Left ventricle myocardium inferior (tissue), 1 donor: ENCODE measurements around the gene GNA15. TPM values are rescaled to one million over a fixed set of nuclear protein-coding genes. Genes with fewer than 3 reads are reported as not detected.
A peak's percentile ranks its signal among the peaks of the same experiment; 100 is the strongest.

Experiments
- DNase-seq: peaks from one replicate; pipeline ENCODE4 v3.0.0-alpha.2; 2020
- H3K27ac ChIP-seq: fragments of 200-600 bp; replicated peaks from 2 replicates; pipeline ENCODE4 v1.8.0; 2021
- H3K27me3 ChIP-seq: fragments of 200-600 bp; 2 replicates; pipeline ENCODE4 v1.8.0; 2021; ENCODE audit warnings: low read depth
- H3K36me3 ChIP-seq: fragments of 200-600 bp; 2 replicates; pipeline ENCODE4 v1.8.0; 2021
- H3K4me1 ChIP-seq: fragments of 200-600 bp; 2 replicates; pipeline ENCODE4 v1.8.0; 2021
- H3K4me3 ChIP-seq: fragments of 200-600 bp; 2 replicates; pipeline ENCODE4 v1.8.0; 2021; ENCODE audit warnings: mild to moderate bottlenecking, moderate library complexity
- H3K9me3 ChIP-seq: fragments of 200-600 bp; replicated peaks from 2 replicates; pipeline ENCODE4 v1.8.0; 2021
- CTCF ChIP-seq: fragments of 200-600 bp; IDR thresholded peaks from 2 replicates; pipeline ENCODE4 v1.8.0; 2021; ENCODE audit warnings: antibody characterized with exemption, mild to moderate bottlenecking, borderline replicate concordance
- intact Hi-C: fragments of 100-400 bp; cut with micrococcal nuclease; formaldehyde crosslinking; loops from one replicate; pipeline ENCODE4 v1.11.0; 2022
- total RNA-seq: library from RNA; stranded (reverse); fragmentation: NEBNext Ultra II Directional; extraction: Animal tissue kit (Norgen Biotek cat#: 25700); gene quantifications from one replicate; pipeline ENCODE4 v1.2.1, GENCODE V29; 2021
- donor health status: DM: no; HTN: yes; CAD: no; lungs with severe emphysema.

Gene GNA15
- total RNA-seq, 1 donor from 2014 or later: 1.2 TPM

- intact Hi-C loops: no loop called here
Observed at GRCh38 chr19:3176715-3177501, 41.1 kb downstream of the GNA15 start.

GRCh38 chr19:3178377-3178972 lies 42.6 kb downstream of the GNA15 start, which contains the start of gene S1PR4:
Gene S1PR4 (plus strand): TSS chr19:3178769. CDS start chr19:3178793, 24 bp downstream.
- Histone ChIP-seq H3K27ac (peak within 1 kb of the TSS; percentile 55), H3K4me1 (peaks cover 15% of the 10 kb centered on the region), H3K27me3 (no peaks in the 10 kb centered on the region), H3K36me3 (no peaks in the 10 kb centered on the region), H3K4me3 (peak within 1 kb of the TSS; percentile 33), H3K9me3 (no peaks in the 10 kb centered on the region)
- no peak for TF ChIP-seq CTCF
- no peak for DNase-seq
- intact Hi-C loops: no loop called here

More at GRCh38 chr19:3176715-3177501, 41.1 kb downstream of the GNA15 start:
- DNase-seq: no peak
- TF ChIP-seq CTCF: no peak
- H3K27ac ChIP-seq: no peak overlapping the region
- H3K36me3 ChIP-seq: no peaks in the 10 kb centered on the region
- H3K4me1 ChIP-seq: peaks cover 15% of the 10 kb centered on the region
- H3K4me3 ChIP-seq: no peak overlapping the region
- no peaks in the 10 kb centered on the region for H3K9me3 ChIP-seq
- H3K27me3 ChIP-seq: no peaks in the 10 kb centered on the region

GRCh38 chr19:3178973-3179738 lies 43.3 kb downstream of the GNA15 start:
- H3K4me3 ChIP-seq: peak overlapping the region; percentile 33
- no peak for DNase-seq
- peak overlapping the region; percentile 55 for H3K27ac ChIP-seq

GRCh38 chr19:3179739-3180293 lies 44.0 kb downstream of the GNA15 start:
- no peaks in the 10 kb centered on the region for H3K27me3 ChIP-seq
- TF ChIP-seq CTCF: no peak
- no peaks in the 10 kb centered on the region for H3K36me3 ChIP-seq
- H3K9me3 ChIP-seq: no peaks in the 10 kb centered on the region
- intact Hi-C loops: no loop called here
- no peak overlapping the region for H3K27ac ChIP-seq
- peaks cover 16% of the 10 kb centered on the region for H3K4me1 ChIP-seq
- peak overlapping the region; percentile 33 for H3K4me3 ChIP-seq
- DNase-seq: no peak

More at GRCh38 chr19:3178973-3179738, 43.3 kb downstream of the GNA15 start:
- peaks cover 15% of the 10 kb centered on the region for H3K4me1 ChIP-seq
- no peaks in the 10 kb centered on the region for H3K36me3 ChIP-seq
- intact Hi-C loops: no loop called here
- no peak for TF ChIP-seq CTCF
- H3K27me3 ChIP-seq: no peaks in the 10 kb centered on the region
- H3K9me3 ChIP-seq: no peaks in the 10 kb centered on the region
